Activated naive CD4-positive, alpha-beta T cell treated with anti-CD3 and anti-CD28 coated beads, Interleukin-2, amount 50 U/mL, for 24 hours (primary cell): ENCODE measurements around the gene CDK5RAP2.
A peak's percentile ranks its signal among the peaks of the same experiment; 100 is the strongest.

ENCODE experiments used
- H3K27ac Mint-ChIP-seq: one replicate; pipeline ENCODE4 v1.8.0; 2021; ENCODE audit warnings: mild to moderate bottlenecking, mixed read lengths
- H3K27me3 Mint-ChIP-seq: one replicate; pipeline ENCODE4 v1.8.0; 2021; ENCODE audit warnings: mixed read lengths
- H3K36me3 Mint-ChIP-seq: one replicate; pipeline ENCODE4 v1.8.0; 2021; ENCODE audit warnings: mixed read lengths
- H3K4me1 Mint-ChIP-seq: one replicate; pipeline ENCODE4 v1.8.0; 2021; ENCODE audit warnings: mixed read lengths
- H3K4me3 Mint-ChIP-seq: one replicate; pipeline ENCODE4 v1.8.0; 2021; ENCODE audit warnings: mild to moderate bottlenecking, mixed read lengths
- H3K9me3 Mint-ChIP-seq: one replicate; pipeline ENCODE4 v1.8.0; 2021; ENCODE audit warnings: mixed read lengths

CDK5RAP2 gene

DNA sequence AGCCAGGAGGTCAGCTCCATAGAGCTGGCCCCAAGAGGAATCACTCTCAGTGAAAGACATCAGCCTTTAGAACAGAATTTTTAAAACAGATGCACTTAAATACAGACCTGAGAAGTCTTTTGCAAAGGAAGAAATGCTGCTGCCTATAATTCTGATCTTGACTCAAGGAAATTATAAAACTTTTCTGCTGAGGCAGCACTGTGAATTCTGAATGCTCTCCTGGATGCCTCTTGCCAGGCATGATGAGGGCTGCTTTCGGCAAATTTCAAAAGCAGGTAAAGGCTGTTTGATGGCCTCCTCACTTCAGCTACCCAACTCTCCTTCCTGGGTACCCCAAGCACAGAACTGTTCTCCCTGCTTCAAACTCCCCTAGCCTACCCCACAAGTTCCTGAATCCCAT is 174.8 kb downstream of the CDK5RAP2 start:
- no peaks in the 10 kb centered on the region for H3K9me3 Mint-ChIP-seq
- H3K36me3 Mint-ChIP-seq: peaks cover 22% of the 10 kb centered on the region
- H3K4me3 Mint-ChIP-seq: no peak overlapping the region
- no peak overlapping the region for H3K27ac Mint-ChIP-seq
- H3K27me3 Mint-ChIP-seq: no peaks in the 10 kb centered on the region
- no peaks in the 10 kb centered on the region for H3K4me1 Mint-ChIP-seq

DNA sequence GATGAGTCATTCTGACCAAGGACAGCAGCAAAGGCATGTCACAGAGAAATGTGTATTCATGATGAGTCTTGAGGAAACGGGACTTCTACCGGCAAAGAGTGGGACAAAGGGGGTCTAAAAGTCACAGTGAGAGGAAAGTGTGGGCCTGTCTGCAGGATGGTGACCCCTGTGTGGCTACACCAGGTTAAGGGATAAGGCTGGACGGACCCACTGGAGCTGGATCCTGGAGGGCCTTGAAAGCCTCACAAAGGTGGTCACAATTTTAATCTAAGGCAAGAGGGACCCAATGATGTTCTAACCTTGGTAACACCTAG is 176.5 kb downstream of the CDK5RAP2 start:
- peaks cover 20% of the 10 kb centered on the region for H3K36me3 Mint-ChIP-seq
- H3K9me3 Mint-ChIP-seq: no peaks in the 10 kb centered on the region
- no peaks in the 10 kb centered on the region for H3K4me1 Mint-ChIP-seq
- H3K4me3 Mint-ChIP-seq: no peak overlapping the region
- H3K27ac Mint-ChIP-seq: no peak overlapping the region
- no peaks in the 10 kb centered on the region for H3K27me3 Mint-ChIP-seq

DNA sequence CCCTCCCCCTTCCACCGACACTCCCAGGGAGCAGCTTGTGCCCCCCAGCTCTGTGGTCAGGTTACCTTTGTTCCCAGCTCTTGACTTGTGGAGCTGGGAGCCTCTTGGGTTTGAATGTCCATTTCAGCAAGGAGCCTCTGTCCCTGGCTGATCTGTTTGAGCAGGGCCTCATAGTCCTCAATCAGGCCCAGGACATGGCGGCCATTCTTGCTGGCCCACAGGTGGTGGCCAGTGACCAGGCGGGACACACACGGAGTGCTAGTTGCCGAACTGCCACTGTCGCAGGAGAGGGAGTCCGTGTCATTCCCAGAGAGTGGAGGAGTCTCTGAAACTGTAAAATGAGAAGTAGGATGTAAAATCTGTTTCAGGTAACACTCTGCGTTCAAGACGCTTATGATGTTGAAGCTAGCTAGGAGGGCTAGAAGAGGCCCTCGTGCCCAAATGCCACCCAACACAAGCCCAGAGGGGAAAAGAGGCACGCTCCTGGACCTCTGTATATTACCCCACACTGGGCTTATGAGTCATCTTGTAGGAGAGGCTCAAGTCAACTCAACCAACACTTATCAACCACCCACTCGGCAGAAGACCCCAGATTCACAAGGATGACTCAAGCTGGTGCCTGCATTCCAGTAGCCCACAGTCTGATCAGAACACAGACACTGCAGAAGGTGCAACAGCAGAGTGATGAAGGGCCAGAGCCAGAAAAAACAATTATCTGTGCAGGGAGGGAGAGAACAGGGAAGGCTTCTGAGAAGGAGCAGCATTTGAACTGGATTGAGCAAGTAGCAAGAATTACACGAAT is 177.0 kb downstream of the CDK5RAP2 start:
- Mint-ChIP-seq H3K9me3 (no peaks in the 10 kb centered on the region), H3K27me3 (no peaks in the 10 kb centered on the region), H3K4me3 (no peak overlapping the region), H3K4me1 (no peaks in the 10 kb centered on the region), H3K27ac (no peak overlapping the region), H3K36me3 (peaks cover 20% of the 10 kb centered on the region)

DNA sequence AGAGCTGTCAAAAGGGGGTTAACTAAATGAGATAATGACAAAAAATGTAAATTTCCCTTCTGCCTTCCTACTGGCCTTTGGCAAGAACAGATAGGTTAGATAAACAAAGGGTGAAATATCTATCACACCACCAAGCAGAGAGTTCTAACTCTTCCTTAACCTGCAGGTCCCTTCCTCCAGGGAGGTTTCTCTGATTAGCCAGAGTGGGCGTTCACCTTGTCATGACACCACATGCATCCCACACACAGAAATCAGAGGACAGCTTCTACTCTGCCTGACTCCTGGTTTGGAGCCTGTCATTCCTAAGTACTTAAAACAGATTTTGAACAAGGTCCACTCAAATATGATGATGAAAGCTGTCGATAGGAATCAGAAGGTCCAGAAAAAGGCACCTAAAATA is 180.0 kb downstream of the CDK5RAP2 start:
- H3K9me3 Mint-ChIP-seq: no peaks in the 10 kb centered on the region
- peaks cover 21% of the 10 kb centered on the region for H3K36me3 Mint-ChIP-seq
- no peak overlapping the region for H3K27ac Mint-ChIP-seq
- H3K27me3 Mint-ChIP-seq: no peaks in the 10 kb centered on the region
- H3K4me3 Mint-ChIP-seq: no peak overlapping the region
- H3K4me1 Mint-ChIP-seq: peaks cover 14% of the 10 kb centered on the region

DNA sequence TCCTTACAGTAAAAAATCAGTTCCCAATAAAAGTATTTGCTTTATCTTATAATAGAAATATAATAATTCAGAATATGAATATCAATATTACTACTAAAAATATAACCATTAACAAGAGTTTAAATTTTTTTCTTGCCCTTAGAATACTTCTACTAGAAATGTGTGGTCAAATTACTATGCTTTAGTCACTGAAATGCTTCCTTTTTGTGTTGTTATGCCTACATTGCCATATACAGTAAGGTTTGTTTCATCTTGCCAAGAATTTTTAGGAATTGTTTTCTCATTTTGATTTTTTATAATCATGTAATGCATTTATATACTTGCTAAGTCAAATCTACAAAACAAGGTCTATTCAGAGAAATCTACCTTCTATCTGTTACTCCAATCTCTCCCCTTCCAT is 181.7 kb downstream of the CDK5RAP2 start:
- Mint-ChIP-seq H3K36me3 (peaks cover 24% of the 10 kb centered on the region), H3K27me3 (no peaks in the 10 kb centered on the region), H3K27ac (no peak overlapping the region), H3K4me3 (no peak overlapping the region), H3K4me1 (peaks cover 29% of the 10 kb centered on the region), H3K9me3 (no peaks in the 10 kb centered on the region)

DNA sequence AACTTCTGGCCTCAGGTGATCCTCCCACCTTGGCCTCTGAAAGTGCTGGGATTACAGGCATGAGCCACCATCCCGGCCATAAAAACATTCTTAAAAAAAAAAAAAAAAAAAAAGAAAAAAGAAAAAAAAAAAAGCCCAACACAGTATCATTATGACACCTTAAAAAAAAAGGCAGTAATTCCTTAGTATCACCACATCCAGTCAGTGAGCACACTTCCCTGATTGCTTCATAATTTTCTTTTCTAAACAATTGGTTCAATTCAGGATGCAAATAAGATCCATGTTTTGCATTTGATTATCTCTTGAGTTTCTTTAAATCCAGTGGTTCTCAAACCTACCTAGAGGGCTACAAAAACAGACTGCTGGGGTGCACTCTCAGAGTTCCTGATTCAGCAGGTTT is 182.5 kb downstream of the CDK5RAP2 start:
- Mint-ChIP-seq H3K36me3 (peaks cover 25% of the 10 kb centered on the region), H3K27me3 (no peaks in the 10 kb centered on the region), H3K27ac (no peak overlapping the region), H3K4me3 (no peak overlapping the region), H3K9me3 (no peaks in the 10 kb centered on the region), H3K4me1 (peaks cover 29% of the 10 kb centered on the region)

DNA sequence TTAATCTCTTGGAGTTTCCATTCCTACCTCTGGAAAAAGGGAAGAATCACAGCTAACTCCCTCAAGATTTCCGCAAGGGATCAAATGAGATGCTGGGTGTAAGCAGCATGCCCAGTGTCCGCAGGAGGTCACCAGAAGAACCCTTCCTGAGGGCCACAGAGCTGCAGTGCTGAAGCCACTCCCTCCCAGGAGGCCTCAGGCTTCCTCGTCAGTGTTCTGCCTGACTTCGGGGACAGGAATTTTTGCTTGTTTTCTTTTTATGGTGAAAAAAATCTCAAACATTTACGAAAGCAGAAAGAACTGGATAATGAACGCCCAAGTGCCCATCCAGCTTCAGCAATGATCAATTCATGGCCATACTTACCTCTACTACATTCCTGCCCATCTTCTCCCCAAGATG is 183.0 kb downstream of the CDK5RAP2 start:
- no peaks in the 10 kb centered on the region for H3K27me3 Mint-ChIP-seq
- no peak overlapping the region for H3K27ac Mint-ChIP-seq
- H3K4me3 Mint-ChIP-seq: no peak overlapping the region
- no peaks in the 10 kb centered on the region for H3K9me3 Mint-ChIP-seq
- H3K36me3 Mint-ChIP-seq: peaks cover 25% of the 10 kb centered on the region
- peaks cover 29% of the 10 kb centered on the region for H3K4me1 Mint-ChIP-seq

DNA sequence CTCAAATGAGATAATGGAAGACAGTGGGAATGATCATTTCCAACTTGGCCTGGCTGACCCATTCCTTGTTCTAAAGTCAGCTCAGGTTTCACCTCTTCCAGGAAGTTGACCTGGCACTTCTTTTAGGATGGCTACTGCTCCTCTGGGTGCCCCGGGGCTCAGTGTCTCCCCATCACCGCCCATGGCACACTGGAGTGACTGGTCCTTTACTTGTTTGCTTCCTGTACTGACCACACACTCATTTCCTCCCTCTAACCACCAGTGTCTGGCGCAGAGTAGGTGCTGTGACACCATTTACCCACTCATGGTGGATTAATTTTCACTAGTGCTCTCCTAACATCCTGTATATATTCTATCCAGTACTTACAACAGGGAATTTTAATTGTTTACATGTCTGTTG is 183.5 kb downstream of the CDK5RAP2 start:
- H3K4me3 Mint-ChIP-seq: no peak overlapping the region

DNA sequence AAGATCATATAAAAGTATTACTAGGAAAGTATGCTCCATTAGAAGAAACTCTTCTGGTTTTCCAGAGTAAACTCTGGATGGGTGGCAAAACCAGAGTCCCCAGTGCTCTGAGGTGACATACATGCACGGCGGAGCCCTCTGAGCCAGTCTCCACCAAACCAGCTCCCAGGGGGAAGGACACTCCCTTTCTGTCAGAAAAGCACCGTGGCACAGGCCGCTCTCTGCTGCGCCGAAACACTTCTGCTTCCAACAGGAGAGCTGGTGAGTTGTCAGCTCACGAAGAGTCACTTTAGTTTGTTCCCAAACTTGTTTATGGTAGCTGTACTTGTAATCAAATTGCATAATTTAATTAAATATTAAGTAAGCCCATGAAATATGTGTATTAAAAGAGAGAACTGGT is 184.6 kb downstream of the CDK5RAP2 start:
- Mint-ChIP-seq H3K27me3 (no peaks in the 10 kb centered on the region), H3K4me3 (no peak overlapping the region), H3K9me3 (no peaks in the 10 kb centered on the region), H3K27ac (peak overlapping the region; percentile 53), H3K4me1 (peaks cover 29% of the 10 kb centered on the region), H3K36me3 (peaks cover 25% of the 10 kb centered on the region)

More for the DNA sequence above, 183.5 kb downstream of the CDK5RAP2 start:
- Mint-ChIP-seq H3K4me1 (peaks cover 29% of the 10 kb centered on the region), H3K27ac (peak overlapping the region; percentile 68), H3K9me3 (no peaks in the 10 kb centered on the region), H3K36me3 (peaks cover 25% of the 10 kb centered on the region), H3K27me3 (no peaks in the 10 kb centered on the region)

DNA sequence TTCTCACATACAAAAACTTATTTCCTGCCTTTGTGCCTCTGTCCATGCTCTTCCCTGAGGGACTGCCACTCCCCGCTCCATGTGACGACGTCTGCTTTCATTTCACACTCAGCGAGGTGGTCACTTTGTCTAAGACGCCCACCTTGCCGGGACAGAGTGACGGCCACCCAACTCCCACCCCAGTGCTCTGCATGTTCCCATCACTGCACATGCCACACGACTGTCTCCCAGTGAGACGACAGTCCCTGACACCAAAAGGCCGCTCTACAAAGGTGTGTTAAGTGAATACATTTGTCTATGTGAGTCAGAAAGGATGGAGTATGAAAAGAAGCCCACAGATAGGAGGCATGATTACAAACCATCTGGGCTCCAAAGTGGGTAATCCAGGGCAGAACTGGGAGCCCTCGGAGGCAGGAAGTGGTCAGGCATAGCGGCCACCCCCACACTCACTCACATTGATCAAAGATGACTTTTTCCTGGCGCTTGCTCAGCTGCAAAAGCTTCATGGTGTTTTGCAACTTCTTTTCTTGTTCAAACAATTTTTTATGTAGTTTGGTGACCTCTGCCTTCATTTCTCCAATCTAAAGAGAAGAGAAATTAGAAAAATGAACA is 185.8 kb downstream of the CDK5RAP2 start:
- Mint-ChIP-seq H3K9me3 (no peaks in the 10 kb centered on the region), H3K4me1 (peaks cover 29% of the 10 kb centered on the region), H3K27me3 (no peaks in the 10 kb centered on the region), H3K36me3 (peaks cover 20% of the 10 kb centered on the region), H3K4me3 (peak overlapping the region; percentile 4), H3K27ac (peak overlapping the region; percentile 44)

DNA sequence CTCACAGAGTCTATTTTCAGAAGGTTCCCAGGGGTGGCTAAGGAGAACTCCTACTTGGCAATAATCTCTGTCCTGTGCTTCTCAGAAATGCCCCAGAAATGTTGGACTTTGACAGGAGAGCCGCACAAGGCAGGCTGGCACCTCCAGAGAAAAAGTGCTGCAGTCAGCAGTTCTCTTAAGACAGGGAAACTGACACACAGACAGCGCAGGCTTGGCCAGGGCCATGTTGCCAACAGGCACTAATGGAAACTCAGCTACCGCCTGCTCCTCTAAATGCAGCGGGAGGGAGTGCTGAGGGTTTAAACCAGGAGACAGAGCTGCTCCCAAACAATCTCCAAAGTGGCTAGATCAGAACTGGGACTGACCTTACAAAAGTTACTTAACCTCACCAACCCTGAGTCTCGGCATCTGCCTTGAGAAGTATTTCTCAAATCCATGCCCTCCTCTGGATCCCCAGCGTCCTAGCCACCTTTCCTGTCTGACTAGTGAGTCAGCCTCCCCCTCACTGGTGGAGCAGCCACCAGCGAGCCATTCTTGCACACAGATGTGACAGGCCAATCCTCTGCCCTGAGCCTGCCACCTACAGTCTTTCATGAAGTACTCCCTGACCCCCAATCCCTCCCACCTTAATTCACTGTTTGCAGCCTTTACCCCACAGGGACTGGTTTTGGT is 186.4 kb downstream of the CDK5RAP2 start:
- H3K9me3 Mint-ChIP-seq: no peaks in the 10 kb centered on the region
- no peak overlapping the region for H3K4me3 Mint-ChIP-seq
- H3K27me3 Mint-ChIP-seq: no peaks in the 10 kb centered on the region
- H3K4me1 Mint-ChIP-seq: peaks cover 29% of the 10 kb centered on the region
- H3K27ac Mint-ChIP-seq: peak overlapping the region; percentile 44
- peaks cover 20% of the 10 kb centered on the region for H3K36me3 Mint-ChIP-seq

DNA sequence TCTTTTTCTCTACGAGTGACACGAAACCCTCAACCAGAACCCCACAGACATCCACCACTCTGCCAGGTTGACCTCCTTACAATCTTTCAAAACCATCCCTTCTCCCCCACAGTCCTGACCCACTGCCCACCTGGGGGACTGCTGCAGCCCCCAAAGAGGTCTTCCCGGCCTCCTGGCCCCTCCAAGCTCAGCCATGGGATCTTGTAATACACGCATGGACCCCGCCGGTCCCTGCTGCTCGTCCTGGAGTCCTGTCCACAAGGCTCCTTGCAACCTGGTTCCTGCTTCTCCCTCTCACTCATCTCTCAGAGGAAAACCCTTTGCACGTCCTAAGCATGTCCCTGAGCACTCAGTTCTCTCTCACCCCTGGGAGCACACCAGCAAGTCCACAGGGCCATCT is 187.3 kb downstream of the CDK5RAP2 start:
- Mint-ChIP-seq H3K36me3 (peaks cover 19% of the 10 kb centered on the region), H3K27me3 (no peaks in the 10 kb centered on the region), H3K4me3 (no peak overlapping the region), H3K4me1 (peaks cover 29% of the 10 kb centered on the region), H3K9me3 (no peaks in the 10 kb centered on the region), H3K27ac (no peak overlapping the region)

DNA sequence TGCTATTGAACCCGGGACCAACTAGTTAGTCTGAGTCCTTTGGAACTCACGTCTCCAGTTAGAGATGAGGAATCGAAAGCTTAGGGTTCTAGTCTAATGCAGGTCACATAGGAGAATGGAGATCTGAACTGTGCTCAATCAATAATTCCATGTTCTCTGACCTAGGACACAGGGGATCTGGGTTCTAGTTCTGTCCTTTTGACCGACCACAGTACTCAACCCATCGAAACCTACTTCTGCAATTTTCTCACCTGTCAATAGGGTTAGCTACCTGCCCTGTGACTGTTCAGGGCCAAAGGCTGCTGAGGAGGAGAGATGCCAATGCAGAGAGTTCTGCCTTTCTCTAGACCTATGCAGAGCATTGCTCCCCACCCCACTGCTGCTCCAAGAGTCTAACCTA is 187.7 kb downstream of the CDK5RAP2 start:
- Mint-ChIP-seq H3K4me1 (peaks cover 29% of the 10 kb centered on the region), H3K27me3 (no peaks in the 10 kb centered on the region), H3K27ac (no peak overlapping the region), H3K9me3 (no peaks in the 10 kb centered on the region), H3K4me3 (no peak overlapping the region), H3K36me3 (peaks cover 19% of the 10 kb centered on the region)

DNA sequence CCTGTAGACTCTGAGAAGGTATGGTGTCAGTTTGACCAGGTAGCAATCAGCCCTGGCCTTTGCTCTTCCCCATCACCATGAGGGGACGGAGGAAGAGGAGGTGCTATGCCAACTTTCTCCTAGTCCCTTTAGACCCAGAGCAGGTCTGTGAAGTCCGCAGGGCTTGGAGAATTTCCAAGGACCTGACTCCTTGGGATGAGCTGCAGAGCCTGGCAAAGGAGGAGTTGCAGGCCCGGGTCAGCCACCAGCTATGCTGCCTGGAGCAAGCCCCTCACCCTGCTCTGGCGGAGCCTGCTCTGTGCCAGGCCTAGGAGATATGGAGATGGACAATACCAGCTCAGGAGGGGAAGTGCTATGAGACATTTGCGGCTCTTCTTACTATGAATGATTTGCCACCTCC is 188.3 kb downstream of the CDK5RAP2 start:
- Mint-ChIP-seq H3K27ac (no peak overlapping the region), H3K4me3 (no peak overlapping the region), H3K27me3 (no peaks in the 10 kb centered on the region)

DNA sequence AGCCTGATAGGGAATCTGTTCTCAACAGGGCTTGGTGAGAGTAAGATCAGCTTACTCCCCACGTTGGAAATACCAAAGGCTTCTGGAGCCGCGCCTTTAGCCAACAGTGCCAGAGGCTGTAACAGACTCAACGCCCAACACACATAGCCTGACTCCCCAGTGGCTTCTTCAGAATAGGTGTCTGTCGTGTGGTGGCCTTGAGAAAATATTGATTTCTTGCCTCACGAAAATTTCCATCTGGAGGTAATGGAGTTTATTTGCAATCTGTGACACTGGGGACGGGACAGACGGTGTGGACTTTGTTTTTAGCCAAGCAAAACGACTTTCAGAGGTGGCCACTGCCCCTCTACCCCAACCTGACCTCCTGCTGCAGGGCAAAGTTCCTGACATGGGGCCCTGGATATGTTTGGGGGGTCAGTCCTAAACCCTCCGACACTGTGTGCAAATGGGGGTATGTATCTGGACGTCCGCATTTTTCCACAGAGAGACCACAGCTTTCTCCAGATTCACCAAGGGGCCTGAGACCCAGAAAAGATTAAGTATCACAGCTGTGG is 189.3 kb downstream of the CDK5RAP2 start:
- Mint-ChIP-seq H3K4me1 (peaks cover 20% of the 10 kb centered on the region), H3K27me3 (no peaks in the 10 kb centered on the region), H3K9me3 (no peaks in the 10 kb centered on the region), H3K36me3 (peaks cover 14% of the 10 kb centered on the region), H3K4me3 (no peak overlapping the region), H3K27ac (no peak overlapping the region)

More for the DNA sequence above, 188.3 kb downstream of the CDK5RAP2 start:
- peaks cover 27% of the 10 kb centered on the region for H3K4me1 Mint-ChIP-seq
- peaks cover 18% of the 10 kb centered on the region for H3K36me3 Mint-ChIP-seq
- H3K9me3 Mint-ChIP-seq: no peaks in the 10 kb centered on the region

DNA sequence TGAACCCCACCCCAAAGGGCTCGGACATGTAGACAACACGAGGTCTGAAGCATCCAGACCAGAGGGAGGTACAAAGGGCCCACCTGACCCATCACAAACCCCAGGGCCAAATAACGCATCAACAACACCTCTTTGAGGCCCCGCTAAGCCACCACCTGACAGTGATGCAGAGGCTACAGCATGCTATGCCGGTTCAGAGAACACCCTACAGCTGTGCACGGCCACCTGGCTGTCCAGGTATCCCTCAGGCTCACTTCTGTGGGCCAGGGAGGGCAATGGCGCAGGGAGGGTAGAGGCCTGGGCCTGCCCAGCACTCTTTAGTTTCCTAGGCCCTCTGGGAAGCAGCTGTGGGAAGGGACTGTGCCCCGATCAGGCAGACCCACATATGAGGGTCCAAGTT is 190.1 kb downstream of the CDK5RAP2 start:
- no peak overlapping the region for H3K4me3 Mint-ChIP-seq
- H3K27ac Mint-ChIP-seq: no peak overlapping the region
- H3K9me3 Mint-ChIP-seq: no peaks in the 10 kb centered on the region
- peaks cover 14% of the 10 kb centered on the region for H3K4me1 Mint-ChIP-seq
- no peaks in the 10 kb centered on the region for H3K27me3 Mint-ChIP-seq
- peaks cover 14% of the 10 kb centered on the region for H3K36me3 Mint-ChIP-seq
